Activated T-cell treated with anti-CD3 and anti-CD28 coated beads, Interleukin-2, amount 50 U/mL, for 4 hours (primary cell): ENCODE data around the gene ZBTB7B. TPM values are rescaled to one million over a fixed set of nuclear protein-coding genes. Genes with fewer than 3 reads are reported as not detected.

Experiments used
- ATAC-seq, 2 donors: fragments of 200-7000 bp; cut with Tn5 transposase; one replicate each; pipeline ENCODE4 v1.10.0; 2021
- DNase-seq: peaks from one replicate; pipeline ENCODE4 v3.0.0-alpha.2; 2020
- H3K27me3 Mint-ChIP-seq: one replicate; pipeline ENCODE4 v1.8.0; 2021; ENCODE audit warnings: low read depth, mixed read lengths
- H3K36me3 Mint-ChIP-seq: one replicate; pipeline ENCODE4 v1.8.0; 2022; ENCODE audit warnings: mixed read lengths; ENCODE audit not compliant: insufficient read depth
- H3K4me1 Mint-ChIP-seq: one replicate; pipeline ENCODE4 v1.8.0; 2021; ENCODE audit warnings: low read depth, mixed read lengths
- H3K4me3 Mint-ChIP-seq: one replicate; pipeline ENCODE4 v1.8.0; 2021; ENCODE audit warnings: mild to moderate bottlenecking, moderate library complexity, mixed read lengths
- H3K9me3 Mint-ChIP-seq: one replicate; pipeline ENCODE4 v1.8.0; 2021; ENCODE audit warnings: mixed read lengths
- total RNA-seq, 3 donors: library from RNA; stranded (reverse); gene quantifications; one replicate each; pipeline ENCODE4 v1.2.1, GENCODE V29; 2021

ZBTB7B gene
- total RNA-seq, result 10 to 100 TPM; 40.6 to 76.0 (median 52.2) TPM

DNA sequence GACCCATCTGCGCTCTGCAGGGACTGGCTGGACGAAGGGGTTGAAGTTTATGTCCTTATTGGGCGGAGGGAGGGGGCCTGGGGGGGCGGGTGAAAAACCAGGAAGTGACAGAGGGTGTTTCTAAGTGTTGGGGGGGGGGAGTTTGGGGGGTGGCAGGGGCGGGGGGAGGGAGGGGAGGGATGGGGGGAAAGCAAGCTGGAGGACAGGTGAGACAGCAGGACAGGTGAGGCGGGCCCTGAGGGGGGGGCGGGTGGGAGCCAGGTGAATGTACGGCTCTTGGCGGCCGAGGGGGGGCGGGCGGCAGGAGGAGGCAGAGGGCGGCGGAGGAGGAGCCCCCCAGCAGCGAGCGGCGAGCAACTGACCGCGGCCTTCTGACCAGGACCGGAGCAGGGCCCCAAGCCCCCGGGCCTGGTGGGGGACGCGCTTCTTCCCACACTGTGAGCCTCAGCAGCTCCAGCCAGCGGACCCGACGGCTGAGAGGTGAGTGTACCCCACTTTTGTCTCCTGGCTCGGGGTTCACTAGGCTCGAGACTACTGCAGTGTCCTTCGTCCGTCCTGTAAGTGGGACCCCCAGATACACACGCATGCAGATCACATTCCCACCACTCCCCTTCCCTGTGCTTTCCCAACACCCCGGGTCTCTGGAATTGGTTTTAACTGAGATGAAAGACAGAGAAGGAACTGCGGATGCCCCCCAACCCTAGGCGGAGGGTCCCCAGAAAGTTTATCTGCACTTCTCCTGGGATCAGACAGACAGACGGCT lies at the start of gene ZBTB7B:
TSS of gene ZBTB7B (plus strand) at position 339 of the 763 bp plus-strand sequence. CDS start 11,859 bp downstream, outside the sequence.
- ATAC-seq (no peak), DNase-seq (no peak)
- H3K9me3 Mint-ChIP-seq, result no peaks in the 10 kb centered on the region
- no peaks in the 10 kb centered on the region for H3K27me3 Mint-ChIP-seq
- peak within 1 kb of the TSS; percentile 91 for H3K4me3 Mint-ChIP-seq
- H3K36me3 Mint-ChIP-seq, result peaks cover 1% of the 10 kb centered on the region
- peaks cover 52% of the 10 kb centered on the region for H3K4me1 Mint-ChIP-seq

DNA sequence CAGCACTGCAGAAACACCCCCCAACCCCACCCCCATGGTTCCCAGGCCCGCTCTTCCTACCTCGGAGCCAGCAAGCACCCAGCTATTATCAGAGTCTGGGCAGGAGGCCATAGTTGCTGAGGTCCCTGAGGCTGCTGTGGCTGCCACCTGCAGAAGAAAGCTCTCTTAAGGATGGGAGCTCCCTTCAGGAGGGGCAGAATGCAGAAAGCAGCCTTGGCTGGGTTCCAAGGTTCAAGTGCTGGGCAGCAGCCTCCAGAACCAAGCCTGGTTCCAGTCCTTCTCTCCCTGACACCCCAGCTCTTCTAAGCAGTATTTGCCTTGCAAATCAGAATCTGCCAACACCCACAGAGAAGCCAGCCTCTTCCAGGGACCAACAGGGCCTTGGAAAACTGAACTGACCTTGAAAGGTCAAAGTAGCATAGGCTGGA lies 49.0 kb upstream of the ZBTB7B start:
- Mint-ChIP-seq H3K27me3 (no peaks in the 10 kb centered on the region), H3K4me3 (peak overlapping the region; percentile 86), H3K36me3 (peaks cover 12% of the 10 kb centered on the region), H3K9me3 (no peaks in the 10 kb centered on the region), H3K4me1 (peaks cover 81% of the 10 kb centered on the region)
- no peak for DNase-seq
- ATAC-seq, result no peak

DNA sequence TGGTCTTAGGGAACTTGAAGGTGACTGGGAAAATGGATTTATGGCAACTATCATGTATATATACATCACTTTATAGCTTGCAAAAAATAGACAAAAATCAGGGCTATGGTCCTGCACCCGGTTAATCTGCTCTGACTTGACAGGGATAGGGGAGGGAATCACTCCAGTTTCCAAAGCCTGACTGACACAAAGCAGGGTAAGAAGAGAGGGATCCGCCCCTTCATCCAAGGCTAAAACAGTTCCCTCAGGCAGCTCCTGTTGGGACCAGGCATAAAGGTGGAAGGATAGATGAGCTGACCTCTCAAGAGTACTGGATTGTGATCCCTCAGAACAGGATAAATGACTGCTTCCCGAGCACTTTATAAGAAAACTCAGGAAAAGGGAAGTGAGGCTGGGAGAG lies 48.1 kb upstream of the ZBTB7B start:
- Mint-ChIP-seq H3K36me3 (peaks cover 9% of the 10 kb centered on the region), H3K4me3 (peak overlapping the region; percentile 86), H3K9me3 (no peaks in the 10 kb centered on the region), H3K27me3 (no peaks in the 10 kb centered on the region), H3K4me1 (peaks cover 77% of the 10 kb centered on the region)
- ATAC-seq, result no peak
- no peak for DNase-seq

DNA sequence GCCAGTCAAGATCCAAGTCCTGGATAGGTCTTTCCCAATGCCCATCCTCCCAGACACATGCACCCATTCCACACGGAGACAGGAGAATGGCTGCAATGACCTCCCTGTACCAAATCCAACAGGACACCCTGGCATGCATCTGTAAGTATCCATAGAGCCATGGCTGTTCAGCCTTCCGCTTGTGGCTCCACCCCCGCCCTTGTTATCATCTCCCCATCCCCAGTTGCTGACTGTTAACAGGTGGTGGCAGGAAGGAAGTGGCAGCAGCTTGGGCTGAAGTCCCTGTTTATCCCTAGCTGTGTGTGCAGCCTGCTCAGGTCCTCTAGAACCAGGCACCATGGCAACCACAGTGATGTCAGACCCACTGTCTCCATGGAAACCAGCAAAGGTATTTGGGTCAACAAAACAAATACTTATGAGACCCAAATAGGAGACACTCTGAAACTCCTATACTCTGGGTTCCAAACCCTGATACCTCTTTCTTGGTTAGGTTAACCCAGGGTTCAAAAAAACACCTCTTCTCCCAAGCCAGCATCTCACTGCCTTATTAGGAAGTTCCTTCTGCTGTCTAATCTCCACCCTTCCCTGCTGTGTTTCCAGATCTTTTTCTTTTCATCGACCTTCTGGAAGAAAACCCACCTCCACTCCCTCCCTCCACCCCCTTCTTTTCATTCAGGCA lies 47.4 kb upstream of the ZBTB7B start:
- ATAC-seq, result peak; percentile 70 to 73
- H3K4me3 Mint-ChIP-seq, result peak overlapping the region; percentile 86
- H3K27me3 Mint-ChIP-seq, result no peaks in the 10 kb centered on the region
- DNase-seq, result peak; percentile 73
- peaks cover 77% of the 10 kb centered on the region for H3K4me1 Mint-ChIP-seq
- H3K36me3 Mint-ChIP-seq, result peaks cover 11% of the 10 kb centered on the region
- no peaks in the 10 kb centered on the region for H3K9me3 Mint-ChIP-seq

DNA sequence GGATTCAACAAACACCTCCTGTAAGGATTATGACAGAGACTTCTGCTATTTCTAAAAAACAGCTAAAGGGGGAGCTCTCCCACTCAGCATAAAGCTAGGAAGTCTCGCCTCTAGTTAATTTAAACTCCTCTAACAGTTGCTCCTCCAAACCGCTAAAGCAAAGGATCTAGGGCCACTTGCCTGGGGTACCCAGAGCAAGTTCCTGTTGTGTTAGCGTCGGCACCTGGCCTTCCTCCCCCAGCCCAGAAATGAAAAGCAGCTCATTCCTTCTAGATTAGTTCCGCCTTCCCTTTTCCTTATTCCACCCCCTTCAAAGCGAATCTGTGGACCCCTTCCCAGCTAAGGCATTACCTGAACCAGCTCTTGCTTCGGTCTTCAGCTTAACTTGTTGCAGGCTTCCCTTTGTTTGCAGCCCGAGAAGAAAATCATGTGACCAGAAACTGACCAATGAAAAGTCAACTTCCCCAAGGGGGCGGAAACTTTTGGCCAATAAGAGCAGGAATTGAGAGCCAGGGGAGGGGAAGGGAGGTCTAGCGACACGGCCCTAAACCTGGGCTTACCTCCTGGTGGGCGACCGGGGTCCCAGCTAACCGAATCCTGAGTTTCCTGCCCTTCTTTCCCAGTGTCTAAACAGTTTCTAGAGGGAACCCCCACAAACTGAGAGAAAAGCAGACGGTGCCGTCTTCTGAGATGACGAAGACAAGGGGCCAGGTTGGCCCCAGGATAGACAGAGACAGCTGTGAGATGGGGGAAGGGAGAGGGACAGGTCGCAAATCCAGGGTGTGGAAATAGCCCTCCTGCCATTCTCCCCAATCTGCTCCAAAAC lies 46.7 kb upstream of the ZBTB7B start, which contains the start of gene PBXIP1:
TSS of gene PBXIP1 (minus strand) at position 382 of the 826 bp plus-strand sequence. CDS start 2,378 bp downstream, outside the sequence.
- Mint-ChIP-seq H3K36me3 (peaks cover 5% of the 10 kb centered on the region), H3K27me3 (no peaks in the 10 kb centered on the region), H3K9me3 (no peaks in the 10 kb centered on the region), H3K4me1 (peaks cover 75% of the 10 kb centered on the region), H3K4me3 (peak within 1 kb of the TSS; percentile 86)
- DNase-seq (peak; percentile 67), ATAC-seq (peak; percentile 71)

DNA sequence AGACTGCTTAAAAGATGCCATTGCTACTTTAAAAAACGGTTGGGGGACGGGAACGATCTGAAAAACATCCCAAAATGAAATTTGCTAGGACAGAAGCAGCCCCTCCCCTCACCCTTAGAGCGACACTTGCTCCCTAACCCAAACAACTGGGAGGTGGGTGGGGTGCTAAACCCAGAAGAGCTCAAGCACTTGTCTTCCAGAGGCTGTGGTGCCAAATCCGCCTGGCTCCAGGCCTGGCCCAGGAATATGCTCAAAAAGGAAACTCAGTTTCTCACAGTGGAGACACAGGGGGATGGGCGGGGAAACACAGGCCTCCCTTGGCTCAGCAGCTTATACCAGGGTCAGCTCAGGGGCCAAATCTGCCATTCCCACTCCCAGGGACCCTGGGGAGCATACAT lies 46.1 kb upstream of the ZBTB7B start:
- Mint-ChIP-seq H3K36me3 (peaks cover 5% of the 10 kb centered on the region), H3K9me3 (no peaks in the 10 kb centered on the region), H3K4me1 (peaks cover 71% of the 10 kb centered on the region), H3K4me3 (peak overlapping the region; percentile 86), H3K27me3 (no peaks in the 10 kb centered on the region)
- ATAC-seq (no peak), DNase-seq (no peak)

DNA sequence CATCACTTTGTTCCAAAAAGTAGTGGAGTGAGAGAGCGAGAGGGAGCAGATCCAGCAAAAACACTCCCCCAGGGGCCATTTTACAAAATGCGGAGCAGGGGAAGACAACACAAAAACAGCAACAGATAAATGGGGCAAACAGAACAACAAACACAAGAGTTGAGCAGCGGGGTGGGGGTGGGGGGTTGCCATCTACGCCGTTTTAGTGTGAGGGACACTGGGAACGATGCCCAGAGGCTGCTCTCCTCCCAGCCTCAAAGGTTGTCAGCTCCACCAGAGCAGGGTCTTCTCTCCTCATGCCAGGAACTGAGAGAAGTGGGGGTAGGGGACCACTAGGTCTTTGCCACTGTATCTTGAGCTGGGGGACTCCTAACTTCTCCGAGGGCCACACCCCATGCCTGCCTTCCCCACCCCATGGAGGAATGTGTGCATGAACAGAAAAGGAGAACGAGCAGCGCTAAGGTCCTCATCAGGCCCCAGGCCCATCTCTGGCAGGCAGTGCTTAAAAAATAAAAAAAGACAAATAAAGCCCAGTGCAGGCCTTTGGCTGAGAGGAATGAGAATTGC lies 45.4 kb upstream of the ZBTB7B start:
- Mint-ChIP-seq H3K4me3 (peak overlapping the region; percentile 86), H3K36me3 (peaks cover 5% of the 10 kb centered on the region), H3K9me3 (no peaks in the 10 kb centered on the region), H3K4me1 (peaks cover 65% of the 10 kb centered on the region), H3K27me3 (no peaks in the 10 kb centered on the region)
- no peak for ATAC-seq
- no peak for DNase-seq

DNA sequence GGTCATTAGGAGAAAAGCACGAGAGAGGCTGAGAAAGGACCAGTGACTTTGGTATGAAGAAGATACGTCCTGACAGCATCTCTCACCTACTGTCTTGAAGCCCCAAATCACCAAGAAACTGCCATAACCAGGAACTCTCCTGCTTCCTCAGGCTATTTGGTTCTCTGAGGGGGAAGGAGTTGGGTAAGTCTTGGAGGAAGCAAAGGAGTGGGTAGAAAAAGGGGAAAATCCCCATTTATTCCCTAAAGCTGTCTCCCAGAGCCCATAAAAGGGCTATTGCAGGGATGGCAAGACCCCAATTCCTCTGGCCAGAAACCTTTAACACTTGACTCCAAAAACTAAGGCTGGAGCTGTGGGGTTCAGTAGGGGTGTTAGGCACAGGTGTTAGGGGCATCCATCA lies 44.6 kb upstream of the ZBTB7B start:
- peaks cover 61% of the 10 kb centered on the region for H3K4me1 Mint-ChIP-seq
- DNase-seq (no peak), ATAC-seq (no peak)
- H3K27me3 Mint-ChIP-seq, result no peaks in the 10 kb centered on the region
- no peaks in the 10 kb centered on the region for H3K9me3 Mint-ChIP-seq
- peaks cover 2% of the 10 kb centered on the region for H3K36me3 Mint-ChIP-seq
- H3K4me3 Mint-ChIP-seq, result no peak overlapping the region

DNA sequence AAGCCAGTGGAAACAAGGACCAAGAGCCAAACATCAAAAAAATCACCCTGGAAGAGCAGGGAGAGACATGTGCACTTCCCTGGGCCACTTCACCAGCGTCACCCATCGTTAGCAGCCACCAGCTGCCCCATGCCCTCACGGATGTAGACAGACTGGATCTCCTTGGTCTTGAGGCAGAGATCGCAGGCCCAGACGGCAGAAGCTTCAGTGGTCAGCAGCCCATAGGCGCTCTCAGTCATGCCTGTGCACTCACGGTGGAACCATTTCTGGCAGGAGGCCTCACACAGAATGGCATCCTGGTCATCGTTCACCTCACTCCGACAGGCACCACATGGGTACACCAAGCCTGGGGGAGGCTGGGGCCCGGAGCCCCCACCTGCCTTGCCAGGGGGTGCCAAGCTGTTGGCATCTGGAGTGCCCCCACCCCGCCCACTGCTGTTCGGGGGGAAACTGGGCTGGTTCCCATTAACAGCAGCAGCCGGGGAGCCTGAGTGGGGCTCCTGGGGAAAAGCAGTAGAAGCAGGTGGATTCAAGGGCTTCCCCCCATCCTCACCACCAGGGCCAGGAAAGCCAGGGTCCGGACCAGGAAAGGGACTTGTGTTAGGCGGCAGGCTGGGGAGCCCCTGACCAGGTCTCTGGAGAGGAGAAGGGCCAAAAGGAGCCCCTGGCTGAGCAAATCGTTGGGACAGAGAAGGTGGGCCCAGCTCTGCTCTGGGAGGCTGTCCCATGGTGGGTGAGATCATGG lies 43.7 kb upstream of the ZBTB7B start:
- no peaks in the 10 kb centered on the region for H3K9me3 Mint-ChIP-seq
- DNase-seq, result no peak
- H3K4me3 Mint-ChIP-seq, result no peak overlapping the region

DNA sequence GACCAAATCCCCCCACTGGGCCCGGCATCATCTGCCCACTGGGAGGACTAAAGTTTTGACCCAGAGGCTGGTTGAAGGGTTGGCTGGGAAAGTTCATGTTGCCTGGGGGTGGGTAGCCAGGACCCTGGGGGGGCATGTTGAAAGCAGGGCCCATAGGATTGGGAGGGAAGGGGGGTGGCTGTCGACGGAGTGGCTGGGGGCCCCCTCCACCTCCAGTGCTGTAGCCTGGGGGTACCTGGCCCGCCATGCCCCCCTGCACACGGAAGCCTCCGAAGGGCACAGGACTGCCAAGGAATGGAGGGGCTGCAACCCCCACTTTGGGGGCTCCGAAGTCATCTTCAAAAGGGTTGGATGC lies 43.2 kb upstream of the ZBTB7B start:
- H3K27me3 Mint-ChIP-seq, result no peaks in the 10 kb centered on the region
- no peaks in the 10 kb centered on the region for H3K9me3 Mint-ChIP-seq
- DNase-seq (no peak), ATAC-seq (no peak)
- peaks cover 53% of the 10 kb centered on the region for H3K4me1 Mint-ChIP-seq
- peaks cover 12% of the 10 kb centered on the region for H3K36me3 Mint-ChIP-seq
- H3K4me3 Mint-ChIP-seq, result peak overlapping the region; percentile 91

More for the DNA sequence above, 43.7 kb upstream of the ZBTB7B start:
- ATAC-seq, result no peak
- Mint-ChIP-seq H3K27me3 (no peaks in the 10 kb centered on the region), H3K4me1 (peaks cover 57% of the 10 kb centered on the region), H3K36me3 (peaks cover 9% of the 10 kb centered on the region)

DNA sequence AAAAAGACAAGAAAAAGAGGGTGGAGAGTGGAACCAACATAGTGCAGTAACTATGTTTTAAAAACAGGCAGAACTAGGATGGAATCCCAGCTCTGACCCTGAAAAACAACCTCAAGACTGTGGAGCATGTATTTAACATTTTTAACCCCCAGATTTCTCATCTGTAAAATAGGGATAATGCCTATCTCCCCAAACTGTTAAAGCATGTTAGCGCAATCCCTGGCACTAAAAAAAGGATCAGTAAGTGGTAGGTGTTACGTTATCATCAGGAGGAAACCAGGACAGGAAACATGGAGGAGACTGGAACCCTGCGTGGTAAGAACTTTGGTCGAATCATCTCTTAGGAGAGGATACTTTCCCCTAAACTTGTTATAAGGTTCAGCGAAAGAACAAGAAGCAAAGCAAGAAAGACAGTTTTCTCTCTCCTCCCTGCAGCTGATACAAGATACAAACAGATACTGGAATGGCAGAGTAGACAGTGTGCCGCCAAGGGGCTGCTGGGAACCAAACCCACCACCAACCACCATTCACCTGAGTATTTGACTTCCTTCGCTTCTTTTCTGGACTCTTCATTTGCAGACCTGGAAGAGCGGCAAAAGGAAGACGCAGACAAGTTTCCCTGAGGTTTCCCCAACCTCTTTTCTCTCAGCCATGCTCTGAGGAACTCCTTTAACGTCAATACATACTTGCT lies 42.0 kb upstream of the ZBTB7B start:
- peaks cover 41% of the 10 kb centered on the region for H3K4me1 Mint-ChIP-seq
- no peaks in the 10 kb centered on the region for H3K9me3 Mint-ChIP-seq
- H3K27me3 Mint-ChIP-seq, result no peaks in the 10 kb centered on the region
- no peak for ATAC-seq
- H3K4me3 Mint-ChIP-seq, result peak overlapping the region; percentile 91
- H3K36me3 Mint-ChIP-seq, result peaks cover 15% of the 10 kb centered on the region
- no peak for DNase-seq

DNA sequence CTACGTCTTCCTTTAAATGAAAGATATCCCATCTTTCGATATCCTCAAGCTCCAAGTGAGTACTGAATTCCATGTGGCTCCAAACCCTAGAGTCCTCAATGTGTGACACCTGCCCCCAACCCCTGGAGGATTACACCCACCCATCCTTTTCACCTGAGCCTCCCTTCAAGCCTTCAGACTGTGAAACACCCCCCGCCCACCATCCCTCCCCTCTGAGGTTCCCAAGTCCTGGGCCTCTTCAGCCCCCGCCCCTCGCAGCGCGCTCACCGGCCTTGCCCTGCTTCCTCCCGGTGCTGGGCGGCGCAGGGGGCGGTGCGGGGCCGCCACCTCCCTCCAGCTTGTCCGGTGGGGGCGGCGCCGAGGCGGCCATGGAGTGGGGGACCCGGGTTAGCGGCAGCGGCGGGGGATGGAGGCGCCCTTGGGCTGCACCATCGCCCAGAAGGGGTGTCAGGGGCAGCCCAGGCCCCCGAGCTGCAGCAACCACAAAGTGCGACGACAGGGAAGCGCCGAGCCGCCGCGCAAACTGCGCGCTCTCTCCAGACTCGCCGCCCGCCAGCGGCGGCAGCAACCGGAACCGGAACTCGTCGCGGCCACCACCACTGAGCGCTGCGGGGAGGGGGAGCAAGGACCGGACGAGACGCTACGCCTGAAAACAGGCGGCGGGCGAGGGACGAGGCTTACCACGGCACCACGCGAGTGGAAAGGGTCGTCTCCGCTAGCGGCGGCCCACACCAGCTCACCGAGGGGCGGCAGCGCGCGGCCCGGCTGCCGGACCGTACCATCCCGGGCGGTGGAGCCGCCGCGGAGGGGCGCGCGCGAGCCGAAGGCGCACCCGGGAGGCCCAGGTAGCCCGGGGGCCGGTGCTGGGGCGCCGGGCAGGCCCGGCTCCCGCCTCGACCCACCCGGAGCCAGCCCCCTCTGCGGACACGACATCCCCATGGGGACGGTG lies 41.1 kb upstream of the ZBTB7B start, which contains the start of gene PYGO2:
TSS of gene PYGO2 (minus strand) at position 576 of the 949 bp plus-strand sequence. CDS start at position 370, 206 bp downstream.
- ATAC-seq, result peak; percentile 90 to 92
- peaks cover 15% of the 10 kb centered on the region for H3K36me3 Mint-ChIP-seq
- H3K9me3 Mint-ChIP-seq, result no peaks in the 10 kb centered on the region
- DNase-seq, result peak; percentile 68
- H3K4me1 Mint-ChIP-seq, result peaks cover 32% of the 10 kb centered on the region
- H3K27me3 Mint-ChIP-seq, result no peaks in the 10 kb centered on the region
- H3K4me3 Mint-ChIP-seq, result peak within 1 kb of the TSS; percentile 91
